Liver (tissue), 9 donors: ENCODE results near the gene PPP6R2. TPM values are rescaled to one million over a fixed set of nuclear protein-coding genes. Genes with fewer than 3 reads are reported as not detected.
"Not testable (repeated sequence)": the region's sequence is repeated elsewhere in the genome, so short reads cannot be mapped to it uniquely, and the experiment has no call there.

Experiments
- DNase-seq: peaks from one replicate; pipeline ENCODE4 v3.0.0-alpha.2; 2017; ENCODE audit warnings: low spot score
- H3K27ac ChIP-seq, 2 donors: one replicate each; pipeline ENCODE4 v1.7.0; 2013; ENCODE audit warnings: inconsistent platforms in 2 of 2, low read length in 2 of 2, control low read depth in 1 of 2, low read depth in 1 of 2, mild to moderate bottlenecking in 1 of 2
- H3K27me3 ChIP-seq, 4 donors: one replicate each; pipeline versions ENCODE4 v1.6.1 to v1.7.0; 2013; ENCODE audit warnings: low read length in 3 of 4, inconsistent platforms in 1 of 4, mild to moderate bottlenecking in 1 of 4, moderate library complexity in 1 of 4; ENCODE audit not compliant: control insufficient read depth in 4 of 4, insufficient read depth in 4 of 4
- H3K36me3 ChIP-seq, 4 donors: one replicate each; pipeline versions ENCODE4 v1.6.1 to v1.7.0; 2013; ENCODE audit warnings: low read length in 3 of 4, mild to moderate bottlenecking in 3 of 4, low read depth in 1 of 4, moderate library complexity in 1 of 4; ENCODE audit not compliant: control insufficient read depth in 4 of 4, insufficient read depth in 3 of 4
- H3K4me1 ChIP-seq, 4 donors: one replicate each; pipeline versions ENCODE4 v1.6.1 to v1.7.0; 2013; ENCODE audit warnings: low read length in 3 of 4, mild to moderate bottlenecking in 3 of 4, moderate library complexity in 1 of 4; ENCODE audit not compliant: control insufficient read depth in 4 of 4, insufficient read depth in 4 of 4
- H3K4me3 ChIP-seq, 3 donors: one replicate each; pipeline versions ENCODE4 v1.6.1 to v1.7.0; 2013; ENCODE audit warnings: low read length in 3 of 3, control low read depth in 1 of 3, low read depth in 1 of 3, mild to moderate bottlenecking in 1 of 3
- H3K9ac ChIP-seq, 2 donors: one replicate each; pipeline ENCODE4 v1.7.0; 2013; ENCODE audit warnings: low read length in 2 of 2, mild to moderate bottlenecking in 2 of 2, moderate library complexity in 2 of 2, control low read depth in 1 of 2, low read depth in 1 of 2
- H3K9me3 ChIP-seq, 4 donors: one replicate each; pipeline versions ENCODE4 v1.6.1 to v1.7.0; 2013; ENCODE audit warnings: low read length in 3 of 4; ENCODE audit not compliant: control insufficient read depth in 4 of 4
- EGR1 ChIP-seq, 2 donors: IDR thresholded peaks; 2 replicates each; pipeline ENCODE4 v1.6.1; 2016 to 2018; ENCODE audit warnings: antibody characterized with exemption in 2 of 2, low read depth in 2 of 2
- FOXA1 ChIP-seq: IDR thresholded peaks from 2 replicates; pipeline ENCODE4 v1.6.1; 2016; ENCODE audit warnings: antibody characterized with exemption
- FOXA2 ChIP-seq: IDR thresholded peaks from 2 replicates; pipeline ENCODE4 v1.6.1; 2016; ENCODE audit warnings: antibody characterized with exemption
- GABPA ChIP-seq, 2 donors: IDR thresholded peaks in 1 of 2; conservative IDR thresholded peaks in 1 of 2; 2 replicates each; pipeline ENCODE4 v1.6.1; 2016; ENCODE audit warnings: antibody characterized with exemption in 2 of 2, mild to moderate bottlenecking in 1 of 2, moderate library complexity in 1 of 2
- HNF4A ChIP-seq, 2 donors: conservative IDR thresholded peaks; 2 replicates each; pipeline ENCODE4 v1.6.1; 2016; ENCODE audit warnings: antibody characterized with exemption in 2 of 2, mild to moderate bottlenecking in 2 of 2
- HNF4G ChIP-seq: IDR thresholded peaks from 2 replicates; pipeline ENCODE4 v1.6.1; 2016; ENCODE audit warnings: antibody characterized with exemption
- NR2F2 ChIP-seq: IDR thresholded peaks from 2 replicates; pipeline ENCODE4 v1.6.1; 2016; ENCODE audit warnings: antibody characterized with exemption
- RAD21 ChIP-seq, 2 donors: IDR thresholded peaks; 2 replicates each; pipeline ENCODE4 v1.6.1; 2016; ENCODE audit warnings: antibody characterized with exemption in 2 of 2, mild to moderate bottlenecking in 2 of 2
- RXRA ChIP-seq, 2 donors: IDR thresholded peaks; 2 replicates each; pipeline ENCODE4 v1.6.1; 2017 to 2018; ENCODE audit warnings: antibody characterized with exemption in 2 of 2, mild to moderate bottlenecking in 1 of 2
- SP1 ChIP-seq: IDR thresholded peaks from 2 replicates; pipeline ENCODE4 v1.6.1; 2018; ENCODE audit warnings: antibody characterized with exemption, mild to moderate bottlenecking
- TAF1 ChIP-seq: conservative IDR thresholded peaks from 2 replicates; pipeline ENCODE4 v1.6.1; 2016; ENCODE audit warnings: antibody characterized with exemption, mild to moderate bottlenecking
- YY1 ChIP-seq: IDR thresholded peaks from 2 replicates; pipeline ENCODE4 v1.6.1; 2016; ENCODE audit warnings: antibody characterized with exemption, mild to moderate bottlenecking
- WGBS: extraction: QIAGEN DNeasy Blood & Tissue Kit; methylation state at CpG from one replicate; pipeline ENCODE4 v1.1.7; 2013; 5-methylcytosine and 5-hydroxymethylcytosine counted together
- polyA plus RNA-seq, 2 donors: library from polyadenylated mRNA; stranded (reverse) in 1 of 2; unstranded in 1 of 2; fragments of 200-250 nt in 1 of 2; fragments of >200 nt in 1 of 2; fragmentation: Nextera tagmentation in 1 of 2; extraction: Ambion mirVana in 1 of 2; gene quantifications; one replicate each; pipeline versions ENCODE4 v1.2.1 to v1.2.3, GENCODE V29; 2013 to 2015
- total RNA-seq, 2 donors: library from RNA; depleted of rRNA; stranded (reverse); fragments of >200 nt; gene quantifications; one replicate each; pipeline ENCODE4 v1.2.3, GENCODE V29; 2014
- TF ChIP-seq, protein P1 (sequence below): IDR thresholded peaks from 2 replicates; pipeline ENCODE4 v1.6.1; 2016; ENCODE audit warnings: antibody characterized with exemption, mild to moderate bottlenecking
- TF ChIP-seq, protein P2 (sequence below): fragments of 150-350 bp; IDR thresholded peaks from 2 replicates; pipeline ENCODE4 v1.5.1; 2017; ENCODE audit warnings: improper control_type of control experiment, low read depth, low read length; ENCODE audit not compliant: missing input control
- TF ChIP-seq, protein P3 (sequence below): IDR thresholded peaks from 2 replicates; pipeline ENCODE4 v1.6.1; 2016; ENCODE audit warnings: antibody characterized with exemption
- TF ChIP-seq, protein P4 (sequence below): IDR thresholded peaks from 2 replicates; pipeline ENCODE4 v1.6.1; 2016; ENCODE audit warnings: antibody characterized with exemption
- TF ChIP-seq, protein P5 (sequence below): IDR thresholded peaks from 2 replicates; pipeline ENCODE4 v1.6.1; 2016; ENCODE audit warnings: antibody characterized with exemption
- donor health status: healthy.
- donor health status: healthy.
- donor health status: healthy.
- donor health status: healthy.
- donor health status: healthy.

The PPP6R2 gene
- total and polyA plus RNA-seq, 4 donors = 28.8 to 117 (median 47.2) TPM

DNA sequence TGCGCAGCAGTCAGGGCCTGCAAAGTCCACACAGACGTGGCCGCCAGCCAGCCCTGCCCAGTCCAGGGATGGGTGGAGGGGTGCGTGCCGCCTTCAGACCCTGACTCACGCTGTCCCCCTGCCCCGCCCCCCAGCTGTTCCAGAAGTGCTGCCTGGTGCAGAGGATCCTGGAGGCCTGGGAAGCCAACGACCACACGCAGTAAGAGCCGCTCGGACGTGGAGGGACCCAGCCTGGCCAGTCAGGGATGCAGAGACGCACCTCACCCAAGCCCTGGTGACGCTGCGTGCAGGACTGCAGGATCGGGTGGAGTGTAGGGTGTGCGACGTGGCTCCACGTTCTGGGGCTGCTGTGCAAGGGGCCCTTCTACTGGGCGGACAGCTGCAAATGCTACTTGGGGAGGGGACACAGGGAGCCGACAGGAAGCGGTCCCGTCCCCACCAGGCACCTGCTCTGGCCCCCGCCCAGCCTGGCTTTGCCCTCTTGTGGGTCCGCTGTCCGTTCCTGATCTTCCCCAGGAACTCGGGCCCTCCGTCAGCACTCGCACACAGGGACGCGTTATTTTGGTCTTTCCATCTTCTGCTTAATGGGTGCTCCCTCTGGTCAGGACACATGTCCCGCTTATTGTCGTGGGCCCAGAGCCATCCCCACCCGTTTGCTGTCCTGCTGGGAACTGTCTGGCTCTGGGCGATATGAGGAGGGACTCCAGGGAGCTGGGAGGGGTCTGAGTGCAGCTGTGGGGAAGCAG lies 89.2 kb downstream of the PPP6R2 start:
- WGBS = 95% methylated on average over 35 of the region's 35 CpGs
- Histone ChIP-seq H3K27ac (no peak overlapping the region), H3K9me3 (no peaks in the 10 kb centered on the region), H3K36me3 (peaks cover 24 to 72% (median 42%) of the 10 kb centered on the region in 4 donors), H3K4me1 (no peaks in the 10 kb centered on the region), H3K4me3 (no peak overlapping the region), H3K27me3 (no peaks in the 10 kb centered on the region), H3K9ac (no peak overlapping the region)
- DNase-seq = no peak
- TF ChIP-seq, protein P1, sequence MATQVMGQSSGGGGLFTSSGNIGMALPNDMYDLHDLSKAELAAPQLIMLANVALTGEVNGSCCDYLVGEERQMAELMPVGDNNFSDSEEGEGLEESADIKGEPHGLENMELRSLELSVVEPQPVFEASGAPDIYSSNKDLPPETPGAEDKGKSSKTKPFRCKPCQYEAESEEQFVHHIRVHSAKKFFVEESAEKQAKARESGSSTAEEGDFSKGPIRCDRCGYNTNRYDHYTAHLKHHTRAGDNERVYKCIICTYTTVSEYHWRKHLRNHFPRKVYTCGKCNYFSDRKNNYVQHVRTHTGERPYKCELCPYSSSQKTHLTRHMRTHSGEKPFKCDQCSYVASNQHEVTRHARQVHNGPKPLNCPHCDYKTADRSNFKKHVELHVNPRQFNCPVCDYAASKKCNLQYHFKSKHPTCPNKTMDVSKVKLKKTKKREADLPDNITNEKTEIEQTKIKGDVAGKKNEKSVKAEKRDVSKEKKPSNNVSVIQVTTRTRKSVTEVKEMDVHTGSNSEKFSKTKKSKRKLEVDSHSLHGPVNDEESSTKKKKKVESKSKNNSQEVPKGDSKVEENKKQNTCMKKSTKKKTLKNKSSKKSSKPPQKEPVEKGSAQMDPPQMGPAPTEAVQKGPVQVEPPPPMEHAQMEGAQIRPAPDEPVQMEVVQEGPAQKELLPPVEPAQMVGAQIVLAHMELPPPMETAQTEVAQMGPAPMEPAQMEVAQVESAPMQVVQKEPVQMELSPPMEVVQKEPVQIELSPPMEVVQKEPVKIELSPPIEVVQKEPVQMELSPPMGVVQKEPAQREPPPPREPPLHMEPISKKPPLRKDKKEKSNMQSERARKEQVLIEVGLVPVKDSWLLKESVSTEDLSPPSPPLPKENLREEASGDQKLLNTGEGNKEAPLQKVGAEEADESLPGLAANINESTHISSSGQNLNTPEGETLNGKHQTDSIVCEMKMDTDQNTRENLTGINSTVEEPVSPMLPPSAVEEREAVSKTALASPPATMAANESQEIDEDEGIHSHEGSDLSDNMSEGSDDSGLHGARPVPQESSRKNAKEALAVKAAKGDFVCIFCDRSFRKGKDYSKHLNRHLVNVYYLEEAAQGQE = no peak
- TF ChIP-seq FOXA1 (no peak), RAD21 (IDR thresholded peaks at IDR 0.05) (no peak), NR2F2 (no peak), EGR1 (IDR thresholded peaks at IDR 0.05; ENCODE audit: low read depth in 2 of 2) (no peak), RXRA (IDR thresholded peaks at IDR 0.05) (no peak), SP1 (no peak), FOXA2 (no peak), YY1 (no peak), HNF4G (no peak), GABPA (IDR thresholded peaks at IDR 0.05 in 1 of 2, conservative IDR thresholded peaks at IDR 0.05 in 1 of 2) (no peak), TAF1 (no peak), HNF4A (conservative IDR thresholded peaks at IDR 0.05) (no peak)
- TF ChIP-seq, protein P2, sequence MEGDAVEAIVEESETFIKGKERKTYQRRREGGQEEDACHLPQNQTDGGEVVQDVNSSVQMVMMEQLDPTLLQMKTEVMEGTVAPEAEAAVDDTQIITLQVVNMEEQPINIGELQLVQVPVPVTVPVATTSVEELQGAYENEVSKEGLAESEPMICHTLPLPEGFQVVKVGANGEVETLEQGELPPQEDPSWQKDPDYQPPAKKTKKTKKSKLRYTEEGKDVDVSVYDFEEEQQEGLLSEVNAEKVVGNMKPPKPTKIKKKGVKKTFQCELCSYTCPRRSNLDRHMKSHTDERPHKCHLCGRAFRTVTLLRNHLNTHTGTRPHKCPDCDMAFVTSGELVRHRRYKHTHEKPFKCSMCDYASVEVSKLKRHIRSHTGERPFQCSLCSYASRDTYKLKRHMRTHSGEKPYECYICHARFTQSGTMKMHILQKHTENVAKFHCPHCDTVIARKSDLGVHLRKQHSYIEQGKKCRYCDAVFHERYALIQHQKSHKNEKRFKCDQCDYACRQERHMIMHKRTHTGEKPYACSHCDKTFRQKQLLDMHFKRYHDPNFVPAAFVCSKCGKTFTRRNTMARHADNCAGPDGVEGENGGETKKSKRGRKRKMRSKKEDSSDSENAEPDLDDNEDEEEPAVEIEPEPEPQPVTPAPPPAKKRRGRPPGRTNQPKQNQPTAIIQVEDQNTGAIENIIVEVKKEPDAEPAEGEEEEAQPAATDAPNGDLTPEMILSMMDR = no peak
- TF ChIP-seq, protein P3, sequence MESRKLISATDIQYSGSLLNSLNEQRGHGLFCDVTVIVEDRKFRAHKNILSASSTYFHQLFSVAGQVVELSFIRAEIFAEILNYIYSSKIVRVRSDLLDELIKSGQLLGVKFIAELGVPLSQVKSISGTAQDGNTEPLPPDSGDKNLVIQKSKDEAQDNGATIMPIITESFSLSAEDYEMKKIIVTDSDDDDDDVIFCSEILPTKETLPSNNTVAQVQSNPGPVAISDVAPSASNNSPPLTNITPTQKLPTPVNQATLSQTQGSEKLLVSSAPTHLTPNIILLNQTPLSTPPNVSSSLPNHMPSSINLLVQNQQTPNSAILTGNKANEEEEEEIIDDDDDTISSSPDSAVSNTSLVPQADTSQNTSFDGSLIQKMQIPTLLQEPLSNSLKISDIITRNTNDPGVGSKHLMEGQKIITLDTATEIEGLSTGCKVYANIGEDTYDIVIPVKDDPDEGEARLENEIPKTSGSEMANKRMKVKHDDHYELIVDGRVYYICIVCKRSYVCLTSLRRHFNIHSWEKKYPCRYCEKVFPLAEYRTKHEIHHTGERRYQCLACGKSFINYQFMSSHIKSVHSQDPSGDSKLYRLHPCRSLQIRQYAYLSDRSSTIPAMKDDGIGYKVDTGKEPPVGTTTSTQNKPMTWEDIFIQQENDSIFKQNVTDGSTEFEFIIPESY = no peak
- TF ChIP-seq, protein P4, sequence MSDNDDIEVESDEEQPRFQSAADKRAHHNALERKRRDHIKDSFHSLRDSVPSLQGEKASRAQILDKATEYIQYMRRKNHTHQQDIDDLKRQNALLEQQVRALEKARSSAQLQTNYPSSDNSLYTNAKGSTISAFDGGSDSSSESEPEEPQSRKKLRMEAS = no peak
- TF ChIP-seq, protein P5, sequence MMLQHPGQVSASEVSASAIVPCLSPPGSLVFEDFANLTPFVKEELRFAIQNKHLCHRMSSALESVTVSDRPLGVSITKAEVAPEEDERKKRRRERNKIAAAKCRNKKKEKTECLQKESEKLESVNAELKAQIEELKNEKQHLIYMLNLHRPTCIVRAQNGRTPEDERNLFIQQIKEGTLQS = no peak

DNA sequence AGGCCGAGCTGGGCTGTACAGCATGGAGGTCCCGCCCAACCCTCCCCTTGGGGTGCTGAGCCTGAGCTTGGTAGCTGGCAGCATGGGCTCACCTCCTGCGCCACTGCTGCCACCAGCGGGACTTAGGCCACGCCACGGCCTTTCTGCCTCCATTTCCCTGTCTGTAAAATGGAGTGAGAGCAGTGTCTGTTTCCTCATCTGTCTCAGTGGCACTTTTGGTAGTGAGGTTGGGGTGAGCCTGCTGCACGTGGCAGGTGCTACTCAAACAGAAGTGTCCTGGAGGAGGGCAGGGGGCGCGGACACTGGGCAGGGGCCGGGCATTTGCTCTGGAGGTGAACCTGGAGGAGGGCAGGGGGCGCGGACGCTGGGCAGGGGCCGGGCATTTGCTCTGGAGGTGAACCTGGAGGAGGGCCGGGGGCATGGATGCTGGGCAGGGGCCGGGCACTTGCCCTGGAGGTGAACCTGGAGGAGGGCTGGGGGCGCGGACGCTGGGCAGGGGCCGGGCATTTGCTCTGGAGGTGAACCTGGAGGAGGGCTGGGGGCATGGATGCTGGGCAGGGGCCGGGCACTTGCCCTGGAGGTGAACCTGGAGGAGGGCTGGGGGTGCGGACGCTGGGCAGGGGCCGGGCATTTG lies 89.9 kb downstream of the PPP6R2 start:
- H3K36me3 ChIP-seq = peaks cover 30 to 78% (median 43%) of the 10 kb centered on the region in 4 donors
- WGBS = 95% methylated on average over 23 of the region's 24 CpGs

More for the DNA sequence above, 89.9 kb downstream of the PPP6R2 start:
- DNase-seq, H3K4me3 ChIP-seq, H3K4me1 ChIP-seq, H3K9ac ChIP-seq, H3K27ac ChIP-seq, H3K9me3 ChIP-seq, H3K27me3 ChIP-seq: not testable (repeated sequence)
